MCF 10A (cell line): ENCODE data around the gene NR3C2. TPM values are rescaled to one million over a fixed set of nuclear protein-coding genes. Genes with fewer than 3 reads are reported as not detected.

Source experiments
- BruUV-seq: library from RNA; stranded (reverse); fragments of 400-500 nt; replicated peaks from 2 replicates; lab custom pipeline; 2021; lab: Mats Ljungman, UMichigan
- CTCF ChIA-PET: fragments of 300-600 bp; sonication (Branson Sonifier 250); formaldehyde crosslinking; extraction: SDS; loops from one replicate; lab custom pipeline; 2021; ENCODE audit warnings: antibody characterized with exemption, inconsistent platforms; lab: Yijun Ruan, JAX
- POLR2A ChIA-PET: fragments of 300-600, 350-650 bp; sonication (Branson Sonifier 250); formaldehyde crosslinking; extraction: SDS; loops from one replicate; lab custom pipeline; 2020; ENCODE audit warnings: antibody characterized with exemption, inconsistent platforms; lab: Yijun Ruan, JAX
- DNase-seq: peaks from one replicate; pipeline ENCODE4 v3.0.0-alpha.2; 2018; ENCODE audit not compliant: unreplicated experiment
- H3K27ac Mint-ChIP-seq: one replicate; pipeline ENCODE4 v1.8.0; 2022; ENCODE audit warnings: mild to moderate bottlenecking, low read depth, mixed read lengths; ENCODE audit not compliant: unreplicated experiment
- H3K27me3 Mint-ChIP-seq: one replicate; pipeline ENCODE4 v1.8.0; 2022; ENCODE audit warnings: mixed read lengths; ENCODE audit not compliant: insufficient read depth, unreplicated experiment
- H3K36me3 Mint-ChIP-seq: one replicate; pipeline ENCODE4 v1.8.0; 2022; ENCODE audit warnings: mild to moderate bottlenecking, moderate library complexity, mixed read lengths; ENCODE audit not compliant: insufficient read depth, unreplicated experiment
- H3K4me1 Mint-ChIP-seq: one replicate; pipeline ENCODE4 v1.8.0; 2022; ENCODE audit warnings: mixed read lengths; ENCODE audit not compliant: insufficient read depth, unreplicated experiment
- H3K4me3 Mint-ChIP-seq: one replicate; pipeline ENCODE4 v1.8.0; 2022; ENCODE audit warnings: mild to moderate bottlenecking, moderate library complexity, mixed read lengths; ENCODE audit not compliant: unreplicated experiment
- H3K9me3 Mint-ChIP-seq: one replicate; pipeline ENCODE4 v1.8.0; 2022; ENCODE audit warnings: mixed read lengths; ENCODE audit not compliant: unreplicated experiment
- intact Hi-C: fragments of 100-400 bp; cut with micrococcal nuclease; formaldehyde crosslinking; loops from 2 replicates; pipeline ENCODE4 v1.14.1; 2022
- total RNA-seq: library from RNA; stranded (reverse); gene quantifications from 2 replicates; pipeline ENCODE4 v1.2.3, GENCODE V29; 2022
- TF ChIP-seq, protein P1 (sequence below): fragments of 200-600 bp; IDR thresholded peaks from one replicate; pipeline ENCODE4 v1.8.0; 2022; ENCODE audit warnings: antibody characterized with exemption, mild to moderate bottlenecking; ENCODE audit not compliant: unreplicated experiment

The NR3C2 gene
- total RNA-seq, 1 experiment from 2014 or later: 0.21 TPM

DNA sequence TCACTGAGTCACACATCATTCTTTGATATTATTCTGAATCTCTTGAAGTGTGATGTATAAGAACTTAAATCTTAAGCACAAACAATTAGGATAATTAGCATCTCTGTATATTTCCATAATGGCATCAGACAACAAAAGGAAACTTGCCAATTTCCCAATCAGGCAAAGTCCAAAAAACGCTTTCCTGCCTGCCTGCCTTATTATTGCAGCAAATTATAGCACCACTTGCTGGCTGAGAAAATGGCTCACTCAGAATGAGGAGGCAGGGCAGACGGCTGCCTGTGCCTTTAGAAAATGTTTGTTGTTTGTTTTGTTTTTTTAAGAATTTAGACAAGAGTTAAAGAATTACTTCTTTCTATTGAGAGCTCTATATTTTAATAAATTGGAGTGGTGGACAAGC lies 27.7 kb upstream of the NR3C2 start:
- Mint-ChIP-seq H3K4me1 (no peaks in the 10 kb centered on the region), H3K27ac (no peak overlapping the region), H3K36me3 (no peaks in the 10 kb centered on the region), H3K9me3 (no peaks in the 10 kb centered on the region), H3K27me3 (no peaks in the 10 kb centered on the region), H3K4me3 (no peak overlapping the region)
- TF ChIP-seq, protein P1, sequence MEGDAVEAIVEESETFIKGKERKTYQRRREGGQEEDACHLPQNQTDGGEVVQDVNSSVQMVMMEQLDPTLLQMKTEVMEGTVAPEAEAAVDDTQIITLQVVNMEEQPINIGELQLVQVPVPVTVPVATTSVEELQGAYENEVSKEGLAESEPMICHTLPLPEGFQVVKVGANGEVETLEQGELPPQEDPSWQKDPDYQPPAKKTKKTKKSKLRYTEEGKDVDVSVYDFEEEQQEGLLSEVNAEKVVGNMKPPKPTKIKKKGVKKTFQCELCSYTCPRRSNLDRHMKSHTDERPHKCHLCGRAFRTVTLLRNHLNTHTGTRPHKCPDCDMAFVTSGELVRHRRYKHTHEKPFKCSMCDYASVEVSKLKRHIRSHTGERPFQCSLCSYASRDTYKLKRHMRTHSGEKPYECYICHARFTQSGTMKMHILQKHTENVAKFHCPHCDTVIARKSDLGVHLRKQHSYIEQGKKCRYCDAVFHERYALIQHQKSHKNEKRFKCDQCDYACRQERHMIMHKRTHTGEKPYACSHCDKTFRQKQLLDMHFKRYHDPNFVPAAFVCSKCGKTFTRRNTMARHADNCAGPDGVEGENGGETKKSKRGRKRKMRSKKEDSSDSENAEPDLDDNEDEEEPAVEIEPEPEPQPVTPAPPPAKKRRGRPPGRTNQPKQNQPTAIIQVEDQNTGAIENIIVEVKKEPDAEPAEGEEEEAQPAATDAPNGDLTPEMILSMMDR: no peak
- CTCF ChIA-PET: no interaction called here
- intact Hi-C loops: no loop called here
- no peak for DNase-seq
- POLR2A ChIA-PET: no interaction called here
- no TSS peak for BruUV-seq

DNA sequence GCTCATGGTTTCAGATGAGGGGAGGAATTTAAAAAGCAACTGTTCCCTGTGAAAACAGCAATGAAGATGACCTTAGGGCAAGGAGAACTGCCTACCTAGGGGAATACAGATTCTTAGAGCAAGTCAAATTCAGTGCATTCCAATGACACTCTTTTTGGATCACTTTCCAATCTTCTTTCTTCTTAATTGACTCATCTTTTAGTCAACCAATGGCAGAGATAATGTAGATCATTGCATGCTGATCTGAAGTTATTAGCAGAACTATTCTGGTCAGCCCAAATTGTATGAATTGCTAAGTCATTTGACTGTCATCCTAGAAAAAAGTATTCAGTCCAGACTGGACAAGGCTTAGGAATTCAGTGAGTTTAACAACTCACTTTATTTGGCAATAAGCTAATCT lies 12.6 kb upstream of the NR3C2 start:
- Mint-ChIP-seq H3K27me3 (no peaks in the 10 kb centered on the region), H3K4me1 (no peaks in the 10 kb centered on the region), H3K36me3 (no peaks in the 10 kb centered on the region), H3K9me3 (no peaks in the 10 kb centered on the region), H3K4me3 (no peak overlapping the region), H3K27ac (no peak overlapping the region)
- intact Hi-C loops: no loop called here
- POLR2A ChIA-PET: interaction anchor here (0.6 to 0.7 kb wide), 2 partner anchors 12 to 425 kb away, joined by 3 to 4 read pairs; partner anchors contain the start of gene NR3C2
- DNase-seq: no peak
- TF ChIP-seq, protein P1: no peak
- CTCF ChIA-PET: interaction anchor here (0.6 kb wide), 1 partner anchor 499 kb away, joined by 5 read pairs; no protein-coding TSS in a partner anchor
- BruUV-seq: no TSS peak

DNA sequence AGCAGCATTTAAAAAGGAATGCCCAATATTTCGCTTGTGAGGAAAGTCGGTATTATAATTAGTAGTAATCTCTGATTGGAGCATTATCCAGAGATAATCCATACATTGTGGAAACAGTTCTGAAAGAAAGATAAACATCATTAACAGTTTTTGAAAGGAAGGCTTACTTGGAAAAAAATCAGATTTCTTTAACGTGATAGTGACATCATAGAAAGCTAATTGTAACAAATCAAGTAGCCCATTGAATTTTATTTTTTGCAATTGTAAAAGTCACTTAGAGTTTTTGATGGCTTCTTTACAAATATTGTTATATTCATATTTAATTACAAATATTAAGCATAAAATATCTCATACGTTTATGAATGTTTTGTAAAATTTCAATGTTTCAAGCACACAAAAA lies 11.6 kb upstream of the NR3C2 start:
- intact Hi-C loops: no loop called here
- Mint-ChIP-seq H3K27ac (no peak overlapping the region), H3K4me1 (no peaks in the 10 kb centered on the region), H3K4me3 (no peak overlapping the region), H3K27me3 (no peaks in the 10 kb centered on the region), H3K36me3 (no peaks in the 10 kb centered on the region), H3K9me3 (no peaks in the 10 kb centered on the region)
- no peak for DNase-seq
- CTCF ChIA-PET: no interaction called here
- TF ChIP-seq, protein P1: no peak
- no TSS peak for BruUV-seq
- POLR2A ChIA-PET: interaction anchor here (1.0 kb wide), 1 partner anchor 11 kb away, joined by 3 read pairs; no protein-coding TSS in a partner anchor

DNA sequence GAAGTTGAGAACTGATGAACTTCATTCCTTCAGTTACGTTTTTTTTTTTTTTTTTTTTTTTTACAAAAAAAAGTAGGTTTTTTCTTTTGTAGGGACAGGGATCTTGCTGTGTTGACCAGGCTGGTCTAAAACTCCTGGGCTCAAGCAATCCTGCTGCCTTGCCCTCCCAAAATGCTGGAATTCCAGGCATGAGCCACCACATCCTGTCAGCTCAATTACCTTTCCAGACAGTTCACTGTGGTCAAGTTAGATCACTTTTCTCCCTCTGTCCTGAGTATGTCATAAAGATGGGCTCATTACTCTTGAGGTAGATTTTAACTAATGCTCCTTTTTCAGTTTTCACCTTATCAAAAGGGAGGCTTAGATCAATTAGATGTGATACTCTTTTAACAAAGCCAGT lies 10.8 kb upstream of the NR3C2 start:
- Mint-ChIP-seq H3K4me3 (no peak overlapping the region), H3K27ac (no peak overlapping the region), H3K4me1 (no peaks in the 10 kb centered on the region), H3K27me3 (no peaks in the 10 kb centered on the region), H3K9me3 (no peaks in the 10 kb centered on the region), H3K36me3 (no peaks in the 10 kb centered on the region)
- TF ChIP-seq, protein P1: no peak
- BruUV-seq: no TSS peak
- DNase-seq: no peak
- ChIA-PET CTCF (no interaction called here), POLR2A (interaction anchor here (1.0 kb wide), 1 partner anchor 10 kb away, joined by 3 read pairs; no protein-coding TSS in a partner anchor)
- intact Hi-C loops: no loop called here
